Neural progenitor cell (in vitro differentiated cells): Measurements from ENCODE around the gene LRCOL1.

Experiments
- EZH2 ChIP-seq: fragments of 200-600 bp; sonication (generic); IDR thresholded peaks from 2 replicates; pipeline ENCODE4 v1.6.1; 2017; ENCODE audit warnings: antibody characterized with exemption, mild to moderate bottlenecking, moderate library complexity
- TF ChIP-seq, protein P1 (sequence below): fragments of 200-600 bp; sonication (generic); IDR thresholded peaks from 2 replicates; pipeline ENCODE4 v1.5.1; 2017; ENCODE audit warnings: antibody characterized with exemption, mild to moderate bottlenecking

- TF ChIP-seq, protein P1, sequence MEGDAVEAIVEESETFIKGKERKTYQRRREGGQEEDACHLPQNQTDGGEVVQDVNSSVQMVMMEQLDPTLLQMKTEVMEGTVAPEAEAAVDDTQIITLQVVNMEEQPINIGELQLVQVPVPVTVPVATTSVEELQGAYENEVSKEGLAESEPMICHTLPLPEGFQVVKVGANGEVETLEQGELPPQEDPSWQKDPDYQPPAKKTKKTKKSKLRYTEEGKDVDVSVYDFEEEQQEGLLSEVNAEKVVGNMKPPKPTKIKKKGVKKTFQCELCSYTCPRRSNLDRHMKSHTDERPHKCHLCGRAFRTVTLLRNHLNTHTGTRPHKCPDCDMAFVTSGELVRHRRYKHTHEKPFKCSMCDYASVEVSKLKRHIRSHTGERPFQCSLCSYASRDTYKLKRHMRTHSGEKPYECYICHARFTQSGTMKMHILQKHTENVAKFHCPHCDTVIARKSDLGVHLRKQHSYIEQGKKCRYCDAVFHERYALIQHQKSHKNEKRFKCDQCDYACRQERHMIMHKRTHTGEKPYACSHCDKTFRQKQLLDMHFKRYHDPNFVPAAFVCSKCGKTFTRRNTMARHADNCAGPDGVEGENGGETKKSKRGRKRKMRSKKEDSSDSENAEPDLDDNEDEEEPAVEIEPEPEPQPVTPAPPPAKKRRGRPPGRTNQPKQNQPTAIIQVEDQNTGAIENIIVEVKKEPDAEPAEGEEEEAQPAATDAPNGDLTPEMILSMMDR: no peak
- no peak for TF ChIP-seq EZH2
These were observed 39.3 kb downstream of the LRCOL1 start for GRCh38 chr12:132571051-132571450.
